Osteocyte (in vitro differentiated cells): Measurements from ENCODE around the gene MAN2A1. TPM values are rescaled to one million over a fixed set of nuclear protein-coding genes. Genes with fewer than 3 reads are reported as not detected.

Experiments used
- DNase-seq: peaks from one replicate; pipeline ENCODE4 v3.0.0; 2021; ENCODE audit warnings: mixed read lengths; ENCODE audit not compliant: unreplicated experiment; ENCODE audit errors: extremely low spot score
- H3K27ac Mint-ChIP-seq: one replicate; pipeline ENCODE4 v1.8.0; 2021; ENCODE audit warnings: mild to moderate bottlenecking, mixed read lengths; ENCODE audit not compliant: unreplicated experiment
- H3K27me3 Mint-ChIP-seq: one replicate; pipeline ENCODE4 v1.8.0; 2021; ENCODE audit warnings: mixed read lengths; ENCODE audit not compliant: unreplicated experiment
- H3K36me3 Mint-ChIP-seq: one replicate; pipeline ENCODE4 v1.8.0; 2021; ENCODE audit warnings: mixed read lengths; ENCODE audit not compliant: unreplicated experiment
- H3K4me1 Mint-ChIP-seq: one replicate; pipeline ENCODE4 v1.8.0; 2021; ENCODE audit warnings: mixed read lengths; ENCODE audit not compliant: unreplicated experiment
- H3K4me3 Mint-ChIP-seq: one replicate; pipeline ENCODE4 v1.8.0; 2021; ENCODE audit warnings: mild to moderate bottlenecking, moderate library complexity, mixed read lengths; ENCODE audit not compliant: unreplicated experiment
- H3K9me3 Mint-ChIP-seq: one replicate; pipeline ENCODE4 v1.8.0; 2021; ENCODE audit warnings: mixed read lengths; ENCODE audit not compliant: unreplicated experiment
- total RNA-seq: library from RNA; stranded (reverse); gene quantifications from 2 replicates; pipeline ENCODE4 v1.2.1, GENCODE V29; 2021
- TF ChIP-seq, protein P1 (sequence below): fragments of 200-600 bp; sonication (generic); IDR thresholded peaks from 2 replicates; pipeline ENCODE4 v1.5.0; 2021; ENCODE audit warnings: antibody characterized with exemption, mild to moderate bottlenecking, moderate library complexity

MAN2A1 gene
- total RNA-seq, 1 donor from 2014 or later = 139 TPM

DNA sequence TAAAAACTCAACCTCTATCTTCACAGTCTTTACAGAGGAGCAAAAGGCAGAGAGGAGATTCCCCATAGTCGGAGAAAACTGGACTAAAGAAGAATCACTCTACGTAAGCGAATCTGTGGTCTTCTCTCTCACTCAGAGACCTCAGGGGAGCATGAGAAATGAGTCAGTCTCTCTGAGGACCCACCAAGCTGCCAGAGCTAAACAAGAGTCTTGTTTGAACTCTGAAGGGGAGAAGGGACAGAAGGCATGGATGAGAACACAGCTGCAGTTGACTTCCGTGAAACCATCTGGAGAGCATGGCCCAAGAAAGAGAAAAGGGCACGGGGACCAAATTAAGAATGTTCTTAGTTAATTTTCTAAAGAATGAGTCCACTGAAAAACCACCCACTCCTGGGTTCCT lies 12.8 kb upstream of the MAN2A1 start:
- DNase-seq = no peak
- Mint-ChIP-seq H3K4me3 (no peak overlapping the region), H3K27ac (no peak overlapping the region), H3K36me3 (no peaks in the 10 kb centered on the region), H3K27me3 (peaks cover 3% of the 10 kb centered on the region), H3K9me3 (no peaks in the 10 kb centered on the region), H3K4me1 (no peaks in the 10 kb centered on the region)
- TF ChIP-seq, protein P1, sequence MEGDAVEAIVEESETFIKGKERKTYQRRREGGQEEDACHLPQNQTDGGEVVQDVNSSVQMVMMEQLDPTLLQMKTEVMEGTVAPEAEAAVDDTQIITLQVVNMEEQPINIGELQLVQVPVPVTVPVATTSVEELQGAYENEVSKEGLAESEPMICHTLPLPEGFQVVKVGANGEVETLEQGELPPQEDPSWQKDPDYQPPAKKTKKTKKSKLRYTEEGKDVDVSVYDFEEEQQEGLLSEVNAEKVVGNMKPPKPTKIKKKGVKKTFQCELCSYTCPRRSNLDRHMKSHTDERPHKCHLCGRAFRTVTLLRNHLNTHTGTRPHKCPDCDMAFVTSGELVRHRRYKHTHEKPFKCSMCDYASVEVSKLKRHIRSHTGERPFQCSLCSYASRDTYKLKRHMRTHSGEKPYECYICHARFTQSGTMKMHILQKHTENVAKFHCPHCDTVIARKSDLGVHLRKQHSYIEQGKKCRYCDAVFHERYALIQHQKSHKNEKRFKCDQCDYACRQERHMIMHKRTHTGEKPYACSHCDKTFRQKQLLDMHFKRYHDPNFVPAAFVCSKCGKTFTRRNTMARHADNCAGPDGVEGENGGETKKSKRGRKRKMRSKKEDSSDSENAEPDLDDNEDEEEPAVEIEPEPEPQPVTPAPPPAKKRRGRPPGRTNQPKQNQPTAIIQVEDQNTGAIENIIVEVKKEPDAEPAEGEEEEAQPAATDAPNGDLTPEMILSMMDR = no peak

DNA sequence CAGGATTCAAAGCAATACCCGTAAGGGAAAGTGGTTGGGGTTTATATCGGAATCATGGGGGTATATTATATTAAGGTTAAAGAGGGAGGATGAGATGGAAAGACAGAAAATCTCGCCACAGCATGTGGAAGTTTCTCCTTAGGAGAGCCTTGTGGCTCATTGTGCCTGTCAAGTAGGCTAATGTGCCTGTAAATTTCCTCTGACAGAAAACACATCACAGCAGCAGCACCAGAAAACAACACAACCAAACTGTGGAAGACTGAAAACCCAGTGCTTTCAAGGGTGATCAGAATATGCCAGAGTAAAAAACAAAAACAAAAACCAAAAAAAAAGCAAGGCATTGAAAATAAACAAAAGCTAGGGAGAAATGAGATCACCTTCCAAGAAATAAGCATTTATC lies 11.3 kb upstream of the MAN2A1 start:
- H3K4me3 Mint-ChIP-seq = no peak overlapping the region
- H3K27me3 Mint-ChIP-seq = no peaks in the 10 kb centered on the region
- H3K4me1 Mint-ChIP-seq = no peaks in the 10 kb centered on the region
- TF ChIP-seq, protein P1 = no peak
- no peak overlapping the region for H3K27ac Mint-ChIP-seq
- no peaks in the 10 kb centered on the region for H3K9me3 Mint-ChIP-seq
- H3K36me3 Mint-ChIP-seq = no peaks in the 10 kb centered on the region
- no peak for DNase-seq

DNA sequence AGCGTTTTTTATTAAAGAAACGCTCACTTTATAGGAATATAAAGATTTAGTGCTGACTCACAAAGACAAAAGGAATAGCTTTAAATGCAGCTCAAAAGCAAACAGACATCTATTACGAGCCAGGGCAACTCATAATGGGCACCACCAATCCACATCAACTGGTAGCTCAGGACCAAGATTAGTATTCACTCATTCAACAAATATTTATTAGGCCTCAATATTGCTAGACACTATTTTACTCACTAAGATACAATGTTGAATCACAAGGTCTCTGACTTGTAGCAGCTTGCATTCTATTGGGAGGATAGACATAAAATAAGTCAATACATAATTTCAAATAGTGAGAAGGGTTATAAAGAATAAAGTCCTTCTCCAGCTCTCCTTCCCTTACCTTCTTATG lies 8.0 kb upstream of the MAN2A1 start:
- H3K27me3 Mint-ChIP-seq = no peaks in the 10 kb centered on the region
- no peak overlapping the region for H3K4me3 Mint-ChIP-seq
- H3K36me3 Mint-ChIP-seq = no peaks in the 10 kb centered on the region
- no peak for DNase-seq
- no peaks in the 10 kb centered on the region for H3K9me3 Mint-ChIP-seq
- no peaks in the 10 kb centered on the region for H3K4me1 Mint-ChIP-seq
- H3K27ac Mint-ChIP-seq = no peak overlapping the region
- TF ChIP-seq, protein P1 = no peak

DNA sequence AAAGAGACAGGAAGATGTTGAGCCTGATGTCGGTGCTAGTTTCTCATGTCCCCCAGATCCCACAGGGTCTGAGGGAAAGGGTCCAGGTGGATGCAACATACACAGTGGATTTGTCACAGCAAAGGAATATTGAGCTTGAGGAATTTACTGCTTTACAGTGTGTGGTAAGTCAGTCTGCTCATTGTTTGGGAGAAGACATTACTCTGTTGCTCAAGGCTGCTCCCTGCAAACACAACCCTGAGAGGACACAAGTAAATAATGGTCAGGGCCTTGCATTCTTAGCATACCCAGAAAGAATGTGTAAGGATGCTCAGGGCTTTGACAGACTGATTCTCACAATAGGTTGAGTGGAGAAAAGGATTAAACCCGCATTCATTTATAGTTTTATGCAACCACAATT lies 7.3 kb upstream of the MAN2A1 start:
- no peaks in the 10 kb centered on the region for H3K4me1 Mint-ChIP-seq
- TF ChIP-seq, protein P1 = no peak
- H3K36me3 Mint-ChIP-seq = no peaks in the 10 kb centered on the region
- no peak for DNase-seq
- H3K27me3 Mint-ChIP-seq = no peaks in the 10 kb centered on the region
- H3K9me3 Mint-ChIP-seq = no peaks in the 10 kb centered on the region
- no peak overlapping the region for H3K4me3 Mint-ChIP-seq
- H3K27ac Mint-ChIP-seq = no peak overlapping the region

DNA sequence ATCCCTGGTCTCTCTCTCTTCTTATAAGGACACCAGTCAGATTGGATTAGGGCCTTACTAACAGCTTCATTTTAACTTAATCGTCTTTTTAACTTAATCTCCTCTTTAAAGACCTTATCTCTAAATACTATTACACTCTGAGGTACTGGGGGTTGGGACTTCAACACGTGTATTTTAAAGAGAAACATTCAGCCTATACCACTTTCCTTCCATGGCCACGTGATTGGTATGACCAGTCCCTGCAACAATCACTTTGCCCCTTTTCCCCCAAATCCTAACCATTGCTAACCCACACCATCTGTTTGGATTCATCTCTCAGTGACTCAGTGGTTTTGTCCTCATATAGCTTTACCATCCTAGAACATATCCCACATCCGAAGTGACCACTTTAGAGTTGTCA lies 3.8 kb upstream of the MAN2A1 start:
- TF ChIP-seq, protein P1 = no peak
- no peak for DNase-seq
- H3K27me3 Mint-ChIP-seq = no peaks in the 10 kb centered on the region
- H3K4me3 Mint-ChIP-seq = no peak overlapping the region
- no peaks in the 10 kb centered on the region for H3K9me3 Mint-ChIP-seq
- H3K27ac Mint-ChIP-seq = no peak overlapping the region
- H3K36me3 Mint-ChIP-seq = no peaks in the 10 kb centered on the region
- H3K4me1 Mint-ChIP-seq = peaks cover 3% of the 10 kb centered on the region
